ENCODE results near the gene PREX1.
A peak's percentile ranks its signal among the peaks of the same experiment; 100 is the strongest.
"Not testable (repeated sequence)": the region's sequence is repeated elsewhere in the genome, so short reads cannot be mapped to it uniquely, and the experiment has no call there.

The PREX1 gene

GRCh38 chr20:48788486-48789072 is 39.2 kb downstream of the PREX1 start:
- H3K4me1 Mint-ChIP-seq = peaks cover 62% of the 10 kb centered on the region
- no peak overlapping the region for H3K4me3 Mint-ChIP-seq

GRCh38 chr20:48787861-48788375 is 39.9 kb downstream of the PREX1 start:
- Mint-ChIP-seq H3K36me3 (no peaks in the 10 kb centered on the region), H3K4me3 (no peak overlapping the region), H3K9me3 (no peaks in the 10 kb centered on the region), H3K27me3 (no peaks in the 10 kb centered on the region), H3K4me1 (peaks cover 62% of the 10 kb centered on the region), H3K27ac (peak overlapping the region; percentile 59)

More at GRCh38 chr20:48788486-48789072, 39.2 kb downstream of the PREX1 start:
- Mint-ChIP-seq H3K36me3 (no peaks in the 10 kb centered on the region), H3K9me3 (no peaks in the 10 kb centered on the region), H3K27me3 (no peaks in the 10 kb centered on the region), H3K27ac (peak overlapping the region; percentile 9)

GRCh38 chr20:48786951-48787705 is 40.7 kb downstream of the PREX1 start:
- H3K27ac Mint-ChIP-seq = peak overlapping the region; percentile 59
- no peak overlapping the region for H3K4me3 Mint-ChIP-seq
- peaks cover 62% of the 10 kb centered on the region for H3K4me1 Mint-ChIP-seq
- H3K36me3 Mint-ChIP-seq = no peaks in the 10 kb centered on the region
- no peaks in the 10 kb centered on the region for H3K27me3 Mint-ChIP-seq
- no peaks in the 10 kb centered on the region for H3K9me3 Mint-ChIP-seq

- H3K4me1 Mint-ChIP-seq = peaks cover 54% of the 10 kb centered on the region
- no peak overlapping the region for H3K4me3 Mint-ChIP-seq
- H3K9me3 Mint-ChIP-seq = no peaks in the 10 kb centered on the region
- no peaks in the 10 kb centered on the region for H3K36me3 Mint-ChIP-seq
- H3K27me3 Mint-ChIP-seq = no peaks in the 10 kb centered on the region
- H3K27ac Mint-ChIP-seq = peak overlapping the region; percentile 32
These were observed 42.0 kb downstream of the PREX1 start for GRCh38 chr20:48785801-48786200.

GRCh38 chr20:48785256-48785655 is 42.5 kb downstream of the PREX1 start:
- Mint-ChIP-seq H3K9me3 (no peaks in the 10 kb centered on the region), H3K4me3 (no peak overlapping the region), H3K27me3 (no peaks in the 10 kb centered on the region), H3K36me3 (no peaks in the 10 kb centered on the region), H3K27ac (peak overlapping the region; percentile 32), H3K4me1 (peaks cover 49% of the 10 kb centered on the region)

- Mint-ChIP-seq H3K4me3 (no peak overlapping the region), H3K4me1 (peaks cover 39% of the 10 kb centered on the region), H3K27me3 (no peaks in the 10 kb centered on the region), H3K27ac (no peak overlapping the region), H3K9me3 (no peaks in the 10 kb centered on the region), H3K36me3 (no peaks in the 10 kb centered on the region)
These were observed 43.5 kb downstream of the PREX1 start for GRCh38 chr20:48784273-48784641.

GRCh38 chr20:48783533-48784272 is 44.1 kb downstream of the PREX1 start:
- Mint-ChIP-seq H3K4me3 (no peak overlapping the region), H3K27me3 (no peaks in the 10 kb centered on the region), H3K36me3 (peaks cover 2% of the 10 kb centered on the region), H3K4me1 (peaks cover 37% of the 10 kb centered on the region), H3K27ac (no peak overlapping the region), H3K9me3 (no peaks in the 10 kb centered on the region)

GRCh38 chr20:48782901-48783308 is 44.9 kb downstream of the PREX1 start:
- H3K27ac Mint-ChIP-seq = no peak overlapping the region
- H3K36me3 Mint-ChIP-seq = peaks cover 2% of the 10 kb centered on the region
- H3K4me1 Mint-ChIP-seq = peaks cover 33% of the 10 kb centered on the region

GRCh38 chr20:48782053-48782452 is 45.7 kb downstream of the PREX1 start:
- peaks cover 25% of the 10 kb centered on the region for H3K4me1 Mint-ChIP-seq
- no peaks in the 10 kb centered on the region for H3K27me3 Mint-ChIP-seq
- H3K4me3 Mint-ChIP-seq = no peak overlapping the region
- no peaks in the 10 kb centered on the region for H3K9me3 Mint-ChIP-seq
- H3K36me3 Mint-ChIP-seq = peaks cover 2% of the 10 kb centered on the region
- no peak overlapping the region for H3K27ac Mint-ChIP-seq

More at GRCh38 chr20:48782901-48783308, 44.9 kb downstream of the PREX1 start:
- H3K27me3 Mint-ChIP-seq = no peaks in the 10 kb centered on the region
- H3K9me3 Mint-ChIP-seq = no peaks in the 10 kb centered on the region
- H3K4me3 Mint-ChIP-seq = no peak overlapping the region

- no peaks in the 10 kb centered on the region for H3K9me3 Mint-ChIP-seq
- H3K27ac Mint-ChIP-seq = no peak overlapping the region
- no peak overlapping the region for H3K4me3 Mint-ChIP-seq
- H3K4me1 Mint-ChIP-seq = peaks cover 27% of the 10 kb centered on the region
- H3K27me3 Mint-ChIP-seq = no peaks in the 10 kb centered on the region
- peaks cover 2% of the 10 kb centered on the region for H3K36me3 Mint-ChIP-seq
These were observed 46.2 kb downstream of the PREX1 start for GRCh38 chr20:48781634-48782033.

GRCh38 chr20:48779435-48779834 is 48.4 kb downstream of the PREX1 start:
- Mint-ChIP-seq H3K4me3 (no peak overlapping the region), H3K27me3 (no peaks in the 10 kb centered on the region), H3K27ac (peak overlapping the region; percentile 70), H3K9me3 (peaks cover 5% of the 10 kb centered on the region), H3K36me3 (peaks cover 2% of the 10 kb centered on the region), H3K4me1 (peaks cover 27% of the 10 kb centered on the region)

GRCh38 chr20:48777821-48778220 is 50.0 kb downstream of the PREX1 start:
- no peaks in the 10 kb centered on the region for H3K27me3 Mint-ChIP-seq
- H3K36me3 Mint-ChIP-seq = peaks cover 2% of the 10 kb centered on the region
- no peak overlapping the region for H3K4me3 Mint-ChIP-seq
- H3K27ac Mint-ChIP-seq = no peak overlapping the region
- peaks cover 42% of the 10 kb centered on the region for H3K4me1 Mint-ChIP-seq
- peaks cover 5% of the 10 kb centered on the region for H3K9me3 Mint-ChIP-seq

- Mint-ChIP-seq H3K9me3 (peaks cover 5% of the 10 kb centered on the region), H3K4me1 (peaks cover 48% of the 10 kb centered on the region), H3K4me3 (no peak overlapping the region), H3K36me3 (peaks cover 2% of the 10 kb centered on the region), H3K27ac (no peak overlapping the region), H3K27me3 (no peaks in the 10 kb centered on the region)
These were observed 50.8 kb downstream of the PREX1 start for GRCh38 chr20:48777005-48777404.

- Mint-ChIP-seq H3K9me3 (peaks cover 5% of the 10 kb centered on the region), H3K27ac (no peak overlapping the region), H3K4me1 (peaks cover 50% of the 10 kb centered on the region), H3K4me3 (no peak overlapping the region), H3K36me3 (peaks cover 2% of the 10 kb centered on the region), H3K27me3 (no peaks in the 10 kb centered on the region)
These were observed 51.5 kb downstream of the PREX1 start for GRCh38 chr20:48776306-48776705.

GRCh38 chr20:48775545-48775944 is 52.3 kb downstream of the PREX1 start:
- H3K27me3 Mint-ChIP-seq, H3K36me3 Mint-ChIP-seq, H3K9me3 Mint-ChIP-seq, H3K27ac Mint-ChIP-seq, H3K4me3 Mint-ChIP-seq: not testable (repeated sequence)
- H3K4me1 Mint-ChIP-seq = peaks cover 58% of the 10 kb centered on the region

- Mint-ChIP-seq H3K4me1 (peaks cover 66% of the 10 kb centered on the region), H3K27me3 (no peaks in the 10 kb centered on the region), H3K9me3 (peaks cover 5% of the 10 kb centered on the region), H3K27ac (no peak overlapping the region), H3K36me3 (peaks cover 2% of the 10 kb centered on the region), H3K4me3 (no peak overlapping the region)
These were observed 53.1 kb downstream of the PREX1 start for GRCh38 chr20:48774696-48775095.
